Uterus (tissue), 2 donors: ENCODE results near the gene ZNF317.

Experiments
- POLR2A ChIP-seq, 2 donors: fragments of 450-650 bp; IDR thresholded peaks; one replicate each; pipeline ENCODE4 v1.6.1; 2016; ENCODE audit warnings: antibody characterized with exemption in 2 of 2, mild to moderate bottlenecking in 1 of 2, moderate library complexity in 1 of 2
- TF ChIP-seq, protein P1 (sequence below), 4 experiments: fragments of 200-600 bp in 2 of 4; fragments of 450-650 bp in 2 of 4; sonication (generic) in 2 of 4; IDR thresholded peaks; one replicate each; pipeline ENCODE4 v1.5.1; 2016 to 2019; ENCODE audit warnings: antibody characterized with exemption in 4 of 4, mild to moderate bottlenecking in 2 of 4, moderate library complexity in 1 of 4

GRCh38 chr19:9159891-9160290 lies 19.7 kb downstream of the ZNF317 start:
- TF ChIP-seq, protein P1, sequence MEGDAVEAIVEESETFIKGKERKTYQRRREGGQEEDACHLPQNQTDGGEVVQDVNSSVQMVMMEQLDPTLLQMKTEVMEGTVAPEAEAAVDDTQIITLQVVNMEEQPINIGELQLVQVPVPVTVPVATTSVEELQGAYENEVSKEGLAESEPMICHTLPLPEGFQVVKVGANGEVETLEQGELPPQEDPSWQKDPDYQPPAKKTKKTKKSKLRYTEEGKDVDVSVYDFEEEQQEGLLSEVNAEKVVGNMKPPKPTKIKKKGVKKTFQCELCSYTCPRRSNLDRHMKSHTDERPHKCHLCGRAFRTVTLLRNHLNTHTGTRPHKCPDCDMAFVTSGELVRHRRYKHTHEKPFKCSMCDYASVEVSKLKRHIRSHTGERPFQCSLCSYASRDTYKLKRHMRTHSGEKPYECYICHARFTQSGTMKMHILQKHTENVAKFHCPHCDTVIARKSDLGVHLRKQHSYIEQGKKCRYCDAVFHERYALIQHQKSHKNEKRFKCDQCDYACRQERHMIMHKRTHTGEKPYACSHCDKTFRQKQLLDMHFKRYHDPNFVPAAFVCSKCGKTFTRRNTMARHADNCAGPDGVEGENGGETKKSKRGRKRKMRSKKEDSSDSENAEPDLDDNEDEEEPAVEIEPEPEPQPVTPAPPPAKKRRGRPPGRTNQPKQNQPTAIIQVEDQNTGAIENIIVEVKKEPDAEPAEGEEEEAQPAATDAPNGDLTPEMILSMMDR (IDR thresholded peaks at IDR 0.05): no peak
- no peak for TF ChIP-seq POLR2A (IDR thresholded peaks at IDR 0.05)
